Measurements from ENCODE around the gene DEFB110. TPM values are rescaled to one million over a fixed set of nuclear protein-coding genes. Genes with fewer than 3 reads are reported as not detected.

The DEFB110 gene
- total RNA-seq (2016; rRNA removed; fragmentation: Illumina TruSeq; extraction: Trizol): not detected in 2 replicates
- total RNA-seq (2016; cell fraction: cytosol; rRNA removed; fragmentation: Illumina TruSeq; extraction: Trizol; ENCODE audit: low read depth): not detected in 2 replicates
- total RNA-seq (2016; cell fraction: insoluble cytoplasmic fraction; rRNA removed; fragmentation: Illumina TruSeq; extraction: Trizol): not detected in 2 replicates
- not detected in 2 replicates for total RNA-seq (2016; cell fraction: membrane; rRNA removed; fragmentation: Illumina TruSeq; extraction: Trizol)
- total RNA-seq (2016; cell fraction: nucleus; rRNA removed; fragmentation: Illumina TruSeq; extraction: Trizol): not detected in 2 replicates
- not detected in 2 replicates for polyA plus RNA-seq (2011; rRNA removed)
- polyA plus RNA-seq (2011; cell fraction: cytosol; rRNA removed): not detected in 2 replicates
- polyA plus RNA-seq (2011; cell fraction: nucleus; rRNA removed): not detected in 2 replicates
- polyA plus RNA-seq (2012): not detected in 2 replicates
- not detected in 2 replicates for polyA plus RNA-seq (2016; cell fraction: cytosol; fragmentation: Illumina TruSeq; extraction: Trizol; ENCODE audit: low read depth)
- polyA plus RNA-seq (2016; cell fraction: insoluble cytoplasmic fraction; fragmentation: Illumina TruSeq; extraction: Trizol; ENCODE audit: low read depth): not detected in 2 replicates
- not detected in 2 replicates for polyA plus RNA-seq (2016; cell fraction: membrane; fragmentation: Illumina TruSeq; extraction: Trizol; ENCODE audit: low read depth)
- polyA plus RNA-seq (2016; cell fraction: nucleus; fragmentation: Illumina TruSeq; extraction: Trizol; ENCODE audit: insufficient read depth, low read depth): not detected in 2 replicates
- polyA minus RNA-seq (2011; rRNA and poly(A)+ RNA removed; ENCODE audit: low replicate concordance): not detected in 2 replicates
- polyA minus RNA-seq (2011; cell fraction: cytosol; rRNA and poly(A)+ RNA removed): not detected in 2 replicates
- not detected in 2 replicates for polyA minus RNA-seq (2011; cell fraction: nucleus; rRNA and poly(A)+ RNA removed)
- not detected for Bru-seq, nascent RNA
- BruChase-seq, experiment 1, labeled RNA remaining after a 6-hour chase: not detected
- BruChase-seq, experiment 2, labeled RNA remaining after a 2-hour chase: not detected
- long read RNA-seq, experiment 1: 0 reads
- long read RNA-seq, experiment 2: 0 reads

- Histone ChIP-seq H3K79me2 (ENCODE audit: insufficient read depth, low read length) (no peaks in the 10 kb centered on the region), H3K27me3 (ENCODE audit: control insufficient read depth in 1 of 2, insufficient read depth in 2 of 2, low read length in 2 of 2) (no peaks in the 10 kb centered on the region), H3K4me1 (ENCODE audit: insufficient read depth, low read length) (no peaks in the 10 kb centered on the region), H3K9ac (ENCODE audit: insufficient read depth, low read depth, low read length) (no peak within 1 kb of the TSS), H3K4me2 (ENCODE audit: low read depth, low read length) (no peak within 1 kb of the TSS), H3K9me3 (ENCODE audit: low read length) (no peaks in the 10 kb centered on the region), H3K4me3 (replicated peaks in 1 of 3; ENCODE audit: insufficient read depth in 1 of 3, low read depth in 2 of 3, low read length in 3 of 3) (no peak within 1 kb of the TSS), H4K20me1 (ENCODE audit: insufficient read depth, low read length) (no peaks in the 10 kb centered on the region), H3K36me3 (replicated peaks in 1 of 2; ENCODE audit: control insufficient read depth in 1 of 2, insufficient read depth in 2 of 2, low read length in 2 of 2) (no peaks in the 10 kb centered on the region), H3K27ac (ENCODE audit: extremely low read length, insufficient read depth, low read length) (no peak within 1 kb of the TSS), H2AFZ (ENCODE audit: low read length) (no peak within 1 kb of the TSS)
- no peak for TF ChIP-seq ZNF879 (CRISPR knock-in tag; IDR thresholded peaks at IDR 0.05)
- TF ChIP-seq ZNF101 (CRISPR knock-in tag; IDR thresholded peaks at IDR 0.05; ENCODE audit: borderline replicate concordance, low read depth): no peak
- no peak for TF ChIP-seq ZNF20 (CRISPR knock-in tag; IDR thresholded peaks at IDR 0.05)
- TF ChIP-seq, protein P1, sequence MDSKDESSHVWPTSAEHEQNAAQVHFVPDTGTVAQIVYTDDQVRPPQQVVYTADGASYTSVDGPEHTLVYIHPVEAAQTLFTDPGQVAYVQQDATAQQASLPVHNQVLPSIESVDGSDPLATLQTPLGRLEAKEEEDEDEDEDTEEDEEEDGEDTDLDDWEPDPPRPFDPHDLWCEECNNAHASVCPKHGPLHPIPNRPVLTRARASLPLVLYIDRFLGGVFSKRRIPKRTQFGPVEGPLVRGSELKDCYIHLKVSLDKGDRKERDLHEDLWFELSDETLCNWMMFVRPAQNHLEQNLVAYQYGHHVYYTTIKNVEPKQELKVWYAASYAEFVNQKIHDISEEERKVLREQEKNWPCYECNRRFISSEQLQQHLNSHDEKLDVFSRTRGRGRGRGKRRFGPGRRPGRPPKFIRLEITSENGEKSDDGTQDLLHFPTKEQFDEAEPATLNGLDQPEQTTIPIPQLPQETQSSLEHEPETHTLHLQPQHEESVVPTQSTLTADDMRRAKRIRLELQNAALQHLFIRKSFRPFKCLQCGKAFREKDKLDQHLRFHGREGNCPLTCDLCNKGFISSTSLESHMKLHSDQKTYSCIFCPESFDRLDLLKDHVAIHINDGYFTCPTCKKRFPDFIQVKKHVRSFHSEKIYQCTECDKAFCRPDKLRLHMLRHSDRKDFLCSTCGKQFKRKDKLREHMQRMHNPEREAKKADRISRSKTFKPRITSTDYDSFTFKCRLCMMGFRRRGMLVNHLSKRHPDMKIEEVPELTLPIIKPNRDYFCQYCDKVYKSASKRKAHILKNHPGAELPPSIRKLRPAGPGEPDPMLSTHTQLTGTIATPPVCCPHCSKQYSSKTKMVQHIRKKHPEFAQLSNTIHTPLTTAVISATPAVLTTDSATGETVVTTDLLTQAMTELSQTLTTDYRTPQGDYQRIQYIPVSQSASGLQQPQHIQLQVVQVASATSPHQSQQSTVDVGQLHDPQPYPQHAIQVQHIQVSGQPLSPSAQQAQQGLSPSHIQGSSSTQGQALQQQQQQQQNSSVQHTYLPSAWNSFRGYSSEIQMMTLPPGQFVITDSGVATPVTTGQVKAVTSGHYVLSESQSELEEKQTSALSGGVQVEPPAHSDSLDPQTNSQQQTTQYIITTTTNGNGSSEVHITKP (CRISPR knock-in tag; IDR thresholded peaks at IDR 0.05; ENCODE audit: low read depth): no peak
- TF ChIP-seq SETDB1 (CRISPR knock-in tag; IDR thresholded peaks at IDR 0.05; ENCODE audit: borderline replicate concordance): no peak
- TF ChIP-seq HOXA7 (CRISPR knock-in tag; IDR thresholded peaks at IDR 0.05): no peak
- no peak for TF ChIP-seq ZBTB33 (CRISPR knock-in tag; IDR thresholded peaks at IDR 0.05)
- TF ChIP-seq HNRNPH1 (optimal IDR thresholded peaks at IDR 0.05; ENCODE audit: low read depth, low read length): no peak
- no peak for TF ChIP-seq ZC3H4 (CRISPR knock-in tag; IDR thresholded peaks at IDR 0.05; ENCODE audit: borderline replicate concordance)
- TF ChIP-seq, protein P2, sequence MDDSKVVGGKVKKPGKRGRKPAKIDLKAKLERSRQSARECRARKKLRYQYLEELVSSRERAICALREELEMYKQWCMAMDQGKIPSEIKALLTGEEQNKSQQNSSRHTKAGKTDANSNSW (CRISPR knock-in tag; IDR thresholded peaks at IDR 0.05; ENCODE audit: borderline replicate concordance): no peak
- ATAC-seq (no peak), DNase-seq (ENCODE audit: low spot score) (no peak), FAIRE-seq (no peak)
- in situ Hi-C loops (cut with HindIII; ENCODE audit: extremely low pct_ligation_motif_present, low pct_unique_long_range_greater_than_20kb): no loop called here
- intact Hi-C loops (cut with micrococcal nuclease; ENCODE audit: unreplicated experiment): no loop called here
- CTCF ChIA-PET (ENCODE audit: low intra/inter-chr PET ratio, low total read pairs): no interaction called here
- no TSS peak for BruUV-seq (replicated peaks)
- POLR2A ChIA-PET: no interaction called here
Measured at GRCh38 chr6:50021894-50022293, at the start of gene DEFB110. Gene DEFB110, minus strand, starts transcription at chr6:50021994. Its CDS starts 59 bp downstream, at chr6:50021935.
